Measurements from ENCODE around the gene PLEK2.

Gene PLEK2

GRCh38 chr14:67442139-67442906 is 30.4 kb upstream of the PLEK2 start (continued):
- TF ChIP-seq GLIS3 (CRISPR knock-in tag; IDR thresholded peaks at IDR 0.05) (no peak), BACH2 (CRISPR knock-in tag; IDR thresholded peaks at IDR 0.05; ENCODE audit: borderline replicate concordance) (no peak), ZC3H10 (CRISPR knock-in tag; IDR thresholded peaks at IDR 0.05) (no peak)

GRCh38 chr14:67441672-67442071 is 29.7 kb upstream of the PLEK2 start:
- no peak for TF ChIP-seq ZFP30 (CRISPR knock-in tag; IDR thresholded peaks at IDR 0.05)
- no peak for TF ChIP-seq PATZ1 (CRISPR knock-in tag; IDR thresholded peaks at IDR 0.05; ENCODE audit: borderline replicate concordance)
- no peak for TF ChIP-seq ARNTL (CRISPR knock-in tag; IDR thresholded peaks at IDR 0.05; ENCODE audit: borderline replicate concordance, low read depth)
- TF ChIP-seq CSDC2 (CRISPR knock-in tag; IDR thresholded peaks at IDR 0.05), result no peak
- TF ChIP-seq ZNF565 (CRISPR knock-in tag; conservative IDR thresholded peaks at IDR 0.05; ENCODE audit: low read depth), result no peak
- TF ChIP-seq TCF4 (CRISPR knock-in tag; IDR thresholded peaks at IDR 0.05; ENCODE audit: borderline replicate concordance), result no peak

GRCh38 chr14:67441256-67441655 is 29.3 kb upstream of the PLEK2 start:
- TF ChIP-seq ZFP30 (CRISPR knock-in tag; IDR thresholded peaks at IDR 0.05) (no peak), BACH2 (CRISPR knock-in tag; IDR thresholded peaks at IDR 0.05; ENCODE audit: borderline replicate concordance) (no peak), GLIS3 (CRISPR knock-in tag; IDR thresholded peaks at IDR 0.05) (no peak)
- no peak for ATAC-seq

More at GRCh38 chr14:67441672-67442071, 29.7 kb upstream of the PLEK2 start:
- ATAC-seq, result no peak

- TF ChIP-seq CSDC2 (CRISPR knock-in tag; IDR thresholded peaks at IDR 0.05) (no peak), ZFP3 (CRISPR knock-in tag; IDR thresholded peaks at IDR 0.05) (no peak), RARB (CRISPR knock-in tag; IDR thresholded peaks at IDR 0.05) (no peak), ZFP30 (CRISPR knock-in tag; IDR thresholded peaks at IDR 0.05) (no peak), POU6F1 (CRISPR knock-in tag; IDR thresholded peaks at IDR 0.05; ENCODE audit: borderline replicate concordance, low read depth) (no peak), CREB5 (CRISPR knock-in tag; IDR thresholded peaks at IDR 0.05; ENCODE audit: low read depth) (no peak), ZNF8 (CRISPR knock-in tag; IDR thresholded peaks at IDR 0.05) (no peak), OSR1 (CRISPR knock-in tag; IDR thresholded peaks at IDR 0.05) (no peak), TOX (CRISPR knock-in tag; IDR thresholded peaks at IDR 0.05; ENCODE audit: borderline replicate concordance) (no peak), TCF4 (CRISPR knock-in tag; IDR thresholded peaks at IDR 0.05; ENCODE audit: borderline replicate concordance) (no peak), ISL1 (CRISPR knock-in tag; IDR thresholded peaks at IDR 0.05) (no peak), GLIS3 (CRISPR knock-in tag; IDR thresholded peaks at IDR 0.05) (no peak), ESRRG (CRISPR knock-in tag; IDR thresholded peaks at IDR 0.05) (no peak), ZC3H10 (CRISPR knock-in tag; IDR thresholded peaks at IDR 0.05) (no peak), TSHZ2 (CRISPR knock-in tag; IDR thresholded peaks at IDR 0.05) (no peak)
- no peak for ATAC-seq
Measured at GRCh38 chr14:67440513-67440912, 28.5 kb upstream of the PLEK2 start.
